Neutrophil (primary cell): ENCODE measurements around the gene YTHDC2.

Experiments
- H3K27ac ChIP-seq: fragments of 200-600 bp; sonication (generic); 2 replicates; pipeline ENCODE4 v1.5.1; 2016; ENCODE audit warnings: mild to moderate bottlenecking, moderate library complexity
- H3K27me3 ChIP-seq: fragments of 200-600 bp; sonication (generic); 2 replicates; pipeline ENCODE4 v1.6.0; 2016; ENCODE audit warnings: mild to moderate bottlenecking
- H3K36me3 ChIP-seq: fragments of 200-600 bp; sonication (generic); 2 replicates; pipeline ENCODE4 v1.5.1; 2017
- H3K4me1 ChIP-seq, 2 experiments: fragments of 200-600 bp in 1 of 2; sonication (generic) in 1 of 2; 1 replicate in 1 of 2; 2 replicates in 1 of 2; pipeline versions ENCODE4 v1.5.1 to v1.6.1; 2013 to 2016; ENCODE audit warnings: low read depth in 1 of 2, low read length in 1 of 2, mild to moderate bottlenecking in 1 of 2, moderate library complexity in 1 of 2; ENCODE audit not compliant: control insufficient read depth in 1 of 2, insufficient read depth in 1 of 2
- H3K4me3 ChIP-seq, 2 experiments: fragments of 200-600 bp in 1 of 2; sonication (generic) in 1 of 2; 1 replicate in 1 of 2; 2 replicates in 1 of 2; pipeline ENCODE4 v1.5.1; 2013 to 2016; ENCODE audit warnings: low read depth in 1 of 2, low read length in 1 of 2, mild to moderate bottlenecking in 1 of 2, moderate library complexity in 1 of 2
- H3K9me3 ChIP-seq: fragments of 200-600 bp; sonication (generic); 2 replicates; pipeline ENCODE4 v1.5.1; 2016
- TF ChIP-seq, protein P1 (sequence below): fragments of 200-600 bp; sonication (generic); IDR thresholded peaks from 2 replicates; pipeline ENCODE4 v1.5.1; 2016; ENCODE audit warnings: antibody characterized with exemption

The YTHDC2 gene

DNA sequence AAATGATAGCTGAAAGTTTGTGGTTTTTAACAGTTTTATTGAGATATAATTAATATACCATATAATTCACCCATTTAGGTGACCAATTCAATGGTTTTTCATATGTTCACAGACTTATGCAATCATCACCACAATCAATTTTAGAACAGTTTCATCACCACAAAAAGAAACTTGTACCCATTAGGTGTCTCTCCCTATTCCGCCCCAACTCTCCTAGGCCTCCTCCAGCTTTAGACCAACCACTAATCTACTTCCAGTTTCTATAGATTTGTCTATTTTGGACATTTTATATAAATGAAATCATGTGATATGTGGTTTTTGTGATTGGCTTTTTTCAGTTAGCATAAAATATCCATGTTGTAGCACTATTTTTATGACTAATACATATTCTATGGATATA, 38.6 kb downstream of the YTHDC2 start:
- H3K9me3 ChIP-seq, result no peaks in the 10 kb centered on the region
- H3K27me3 ChIP-seq, result no peaks in the 10 kb centered on the region
- H3K27ac ChIP-seq, result no peak overlapping the region
- H3K4me1 ChIP-seq, result no peaks in the 10 kb centered on the region
- H3K36me3 ChIP-seq, result peaks cover 43% of the 10 kb centered on the region
- H3K4me3 ChIP-seq, result no peak overlapping the region
- TF ChIP-seq, protein P1, sequence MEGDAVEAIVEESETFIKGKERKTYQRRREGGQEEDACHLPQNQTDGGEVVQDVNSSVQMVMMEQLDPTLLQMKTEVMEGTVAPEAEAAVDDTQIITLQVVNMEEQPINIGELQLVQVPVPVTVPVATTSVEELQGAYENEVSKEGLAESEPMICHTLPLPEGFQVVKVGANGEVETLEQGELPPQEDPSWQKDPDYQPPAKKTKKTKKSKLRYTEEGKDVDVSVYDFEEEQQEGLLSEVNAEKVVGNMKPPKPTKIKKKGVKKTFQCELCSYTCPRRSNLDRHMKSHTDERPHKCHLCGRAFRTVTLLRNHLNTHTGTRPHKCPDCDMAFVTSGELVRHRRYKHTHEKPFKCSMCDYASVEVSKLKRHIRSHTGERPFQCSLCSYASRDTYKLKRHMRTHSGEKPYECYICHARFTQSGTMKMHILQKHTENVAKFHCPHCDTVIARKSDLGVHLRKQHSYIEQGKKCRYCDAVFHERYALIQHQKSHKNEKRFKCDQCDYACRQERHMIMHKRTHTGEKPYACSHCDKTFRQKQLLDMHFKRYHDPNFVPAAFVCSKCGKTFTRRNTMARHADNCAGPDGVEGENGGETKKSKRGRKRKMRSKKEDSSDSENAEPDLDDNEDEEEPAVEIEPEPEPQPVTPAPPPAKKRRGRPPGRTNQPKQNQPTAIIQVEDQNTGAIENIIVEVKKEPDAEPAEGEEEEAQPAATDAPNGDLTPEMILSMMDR, result no peak

DNA sequence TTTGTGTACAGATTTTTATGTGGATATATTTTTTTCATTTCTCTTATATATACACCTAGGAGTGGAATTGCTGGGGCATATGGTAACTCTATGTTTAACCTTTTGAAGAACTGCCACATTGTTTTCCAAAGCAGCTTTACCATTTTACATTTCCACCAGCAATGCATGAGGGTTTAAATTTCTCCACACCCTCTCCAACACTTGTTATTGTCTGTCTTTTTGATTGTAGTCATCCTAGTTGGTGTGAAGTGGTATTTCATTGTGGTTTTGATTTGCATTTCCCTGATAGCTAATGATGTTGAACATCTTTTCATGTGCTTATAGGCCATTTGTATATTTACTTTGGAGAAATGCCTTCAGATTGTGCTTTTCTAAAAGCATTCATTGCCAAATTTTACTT, 39.1 kb downstream of the YTHDC2 start:
- H3K4me1 ChIP-seq, result no peaks in the 10 kb centered on the region
- no peak overlapping the region for H3K27ac ChIP-seq
- H3K36me3 ChIP-seq, result peaks cover 43% of the 10 kb centered on the region
- TF ChIP-seq, protein P1, result no peak
- no peaks in the 10 kb centered on the region for H3K27me3 ChIP-seq
- no peak overlapping the region for H3K4me3 ChIP-seq
- no peaks in the 10 kb centered on the region for H3K9me3 ChIP-seq

DNA sequence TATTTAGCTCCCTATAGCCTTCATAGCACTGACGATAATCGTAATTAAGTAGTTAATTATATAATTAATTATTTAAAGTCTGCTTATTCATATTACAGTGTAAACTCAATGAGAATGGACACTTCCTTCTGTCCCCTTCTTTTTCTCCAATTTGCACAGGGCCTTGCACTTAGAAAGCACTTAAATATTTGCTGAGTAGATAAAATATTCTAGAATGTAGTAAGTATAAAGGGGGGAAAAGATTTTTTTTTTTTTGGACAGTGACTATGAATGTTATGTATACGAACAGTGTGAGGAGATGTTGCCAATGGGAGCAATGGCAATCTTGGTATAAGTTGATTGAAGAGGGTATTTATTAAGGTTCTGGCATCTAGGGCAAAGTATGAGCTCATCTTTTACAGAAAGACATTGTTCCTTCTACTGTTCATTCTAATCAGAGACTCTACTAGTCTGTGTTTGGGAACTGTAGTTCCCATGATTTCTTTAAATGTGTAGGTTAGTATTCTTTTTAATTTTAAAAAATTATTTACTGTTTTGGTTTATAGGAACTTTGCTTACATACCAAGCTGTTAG, 49.4 kb downstream of the YTHDC2 start:
- H3K36me3 ChIP-seq, result peaks cover 35% of the 10 kb centered on the region
- H3K9me3 ChIP-seq, result no peaks in the 10 kb centered on the region
- peaks cover 4 to 8% of the 10 kb centered on the region in 2 experiments for H3K4me1 ChIP-seq
- no peaks in the 10 kb centered on the region for H3K27me3 ChIP-seq
- TF ChIP-seq, protein P1, result no peak
- no peak overlapping the region for H3K4me3 ChIP-seq
- H3K27ac ChIP-seq, result no peak overlapping the region

DNA sequence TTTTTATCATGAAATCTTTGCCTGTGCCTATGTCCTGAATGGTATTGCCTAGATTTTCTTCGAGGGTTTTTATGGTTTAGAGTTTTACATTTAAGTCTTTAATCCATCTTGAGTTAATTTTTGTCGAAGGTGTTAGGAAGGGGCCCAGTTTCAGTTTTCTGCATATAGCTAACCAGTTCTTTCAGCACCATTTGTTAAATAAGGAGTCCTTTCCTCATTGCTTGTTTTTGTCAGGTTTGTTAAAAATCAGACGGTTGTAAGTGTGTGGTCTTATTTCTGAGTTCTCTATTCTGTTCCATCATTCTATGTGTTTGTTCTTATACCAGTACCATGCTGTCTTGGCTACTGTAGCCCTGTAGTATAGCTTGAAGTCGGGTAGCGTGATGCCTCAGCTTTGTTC, 55.9 kb downstream of the YTHDC2 start:
- H3K27me3 ChIP-seq, result no peaks in the 10 kb centered on the region
- TF ChIP-seq, protein P1, result no peak
- H3K27ac ChIP-seq, result no peak overlapping the region
- peaks cover 32% of the 10 kb centered on the region for H3K36me3 ChIP-seq
- no peaks in the 10 kb centered on the region for H3K9me3 ChIP-seq
- H3K4me1 ChIP-seq, result no peaks in the 10 kb centered on the region
- H3K4me3 ChIP-seq, result no peak overlapping the region

DNA sequence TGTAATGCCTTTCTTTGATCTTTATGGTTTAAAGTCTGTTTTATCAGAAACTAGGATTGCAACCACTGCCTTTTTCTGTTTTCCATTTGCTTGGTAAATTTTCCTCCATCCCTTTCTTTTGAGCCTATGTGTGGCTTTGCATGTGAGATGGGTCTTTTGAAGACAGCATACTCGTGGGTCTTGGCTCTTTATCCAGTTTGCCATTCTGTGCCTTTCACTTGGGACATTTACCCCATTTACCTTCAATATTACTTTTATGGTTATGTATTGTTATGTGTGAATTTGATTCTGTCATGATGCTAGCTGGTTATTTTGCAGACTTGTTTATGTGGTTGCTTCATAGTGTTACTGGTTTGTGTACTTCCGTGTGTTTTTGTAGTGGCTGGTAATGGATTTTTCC, 59.2 kb downstream of the YTHDC2 start:
- Histone ChIP-seq H3K27me3 (no peaks in the 10 kb centered on the region), H3K4me3 (no peak overlapping the region), H3K9me3 (no peaks in the 10 kb centered on the region), H3K27ac (no peak overlapping the region), H3K4me1 (no peaks in the 10 kb centered on the region), H3K36me3 (peaks cover 23% of the 10 kb centered on the region)
- TF ChIP-seq, protein P1, result no peak

DNA sequence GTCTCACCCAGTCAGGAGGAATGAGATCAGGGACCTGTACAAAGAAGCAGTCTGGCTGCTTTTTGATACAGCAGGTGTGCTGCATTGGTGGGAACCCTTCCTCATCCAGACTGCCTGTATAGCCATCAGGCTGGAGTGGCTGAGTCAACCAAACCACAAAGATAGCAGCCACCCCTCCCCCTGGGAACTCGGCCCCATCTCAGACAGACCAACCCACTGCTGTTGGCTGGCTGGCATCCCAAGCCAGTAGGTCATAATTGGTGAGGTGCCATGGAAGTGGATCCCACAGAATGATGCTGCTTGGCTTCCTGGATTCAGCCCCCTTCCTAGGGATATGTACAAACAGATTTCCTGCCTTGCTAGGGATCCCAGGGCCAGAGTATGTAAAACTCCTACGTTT, 60.9 kb downstream of the YTHDC2 start:
- Histone ChIP-seq H3K27ac (no peak overlapping the region), H3K4me3 (no peak overlapping the region), H3K4me1 (no peaks in the 10 kb centered on the region), H3K36me3 (peaks cover 16% of the 10 kb centered on the region), H3K9me3 (no peaks in the 10 kb centered on the region), H3K27me3 (no peaks in the 10 kb centered on the region)
- TF ChIP-seq, protein P1, result no peak
